GM18868 (cell line): ENCODE measurements around the gene MACROD2.

Experiments used
- ATAC-seq: cut with Tn5 transposase; IDR thresholded peaks from one replicate; pipeline ENCODE4 v1.9.1; 2021; ENCODE audit warnings: mild to moderate bottlenecking, moderate library complexity; ENCODE audit not compliant: unreplicated experiment

The MACROD2 gene

GRCh38 chr20:15061061-15061430 is 1065.7 kb downstream of the MACROD2 start:
- no peak for ATAC-seq

GRCh38 chr20:15061955-15062354 is 1066.6 kb downstream of the MACROD2 start:
- no peak for ATAC-seq

- no peak for ATAC-seq
Observed at GRCh38 chr20:15063081-15063480, 1067.8 kb downstream of the MACROD2 start.

- ATAC-seq = no peak
Observed at GRCh38 chr20:15064741-15065140, 1069.4 kb downstream of the MACROD2 start.

- ATAC-seq = no peak
Observed at GRCh38 chr20:15065794-15066193, 1070.5 kb downstream of the MACROD2 start.

DNA sequence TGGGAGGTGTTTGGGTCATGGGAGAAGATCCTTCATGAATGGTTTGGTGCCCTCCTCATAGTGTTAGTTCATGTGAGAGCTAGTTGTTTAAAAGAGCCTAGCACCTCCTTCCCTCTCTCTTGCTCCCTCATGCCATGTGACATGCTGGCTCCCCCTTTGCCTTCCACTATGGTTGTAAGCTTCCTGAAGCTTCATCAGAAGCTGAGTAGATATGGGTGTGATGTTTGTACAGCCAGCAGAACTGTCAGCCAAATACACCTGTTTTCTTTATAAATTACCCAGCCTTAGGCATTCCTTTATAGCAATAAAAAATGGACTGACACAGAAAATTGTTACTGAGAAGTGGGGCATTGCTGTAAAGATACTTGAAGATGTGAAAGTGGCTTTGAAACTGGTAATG is 1073.2 kb downstream of the MACROD2 start:
- no peak for ATAC-seq

DNA sequence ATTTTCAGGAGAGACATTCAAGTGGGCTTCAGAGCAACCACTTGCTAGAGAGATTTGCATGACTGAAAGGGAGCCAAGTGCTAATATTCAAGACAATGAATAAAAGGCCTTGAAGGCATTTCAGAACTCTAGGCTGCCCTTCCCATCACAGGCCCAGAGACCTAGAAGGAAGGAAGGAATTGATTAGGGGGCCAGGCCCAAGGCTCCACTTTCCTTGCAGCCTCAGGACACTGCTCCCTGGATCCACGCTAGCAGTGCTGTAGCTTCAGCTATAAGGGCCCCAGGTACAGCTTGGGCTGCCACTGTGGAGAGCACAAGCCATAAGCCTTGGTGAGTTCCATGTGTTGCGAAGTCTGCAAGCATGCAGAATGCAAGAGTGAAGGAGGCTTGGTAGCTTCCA is 1074.0 kb downstream of the MACROD2 start:
- no peak for ATAC-seq

DNA sequence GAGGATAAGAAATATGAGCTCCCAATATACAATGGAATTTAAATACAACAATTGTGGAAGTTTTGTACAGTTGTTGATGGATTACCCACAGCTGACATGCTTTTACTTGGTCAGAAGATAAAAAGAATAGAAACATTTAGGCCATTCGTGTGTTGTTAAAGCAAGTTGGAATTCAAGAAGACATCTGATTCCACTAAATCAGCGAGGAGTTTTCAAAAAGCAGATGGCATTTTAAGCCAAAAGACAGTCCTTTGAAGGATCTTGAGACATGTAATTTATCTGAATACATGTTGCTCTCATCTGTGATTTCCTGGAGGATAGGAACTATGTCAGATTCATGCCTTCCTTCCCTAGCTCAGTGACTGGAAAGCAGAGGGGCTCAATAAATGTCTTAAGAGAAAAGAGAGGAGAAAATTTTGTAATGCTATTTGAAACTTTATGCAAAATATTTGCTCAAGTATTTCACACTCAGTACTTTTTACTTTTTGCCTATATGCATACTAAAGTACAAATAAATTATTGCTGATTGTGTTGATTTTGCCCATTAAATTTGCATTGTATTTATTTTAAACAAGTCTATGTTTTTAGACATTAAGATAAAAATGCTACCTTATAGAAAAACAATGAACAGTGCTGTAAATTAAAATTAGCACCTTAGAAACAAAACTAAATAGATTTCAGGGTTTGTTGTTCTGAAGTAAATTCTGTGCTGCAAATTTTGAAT is 1075.9 kb downstream of the MACROD2 start:
- ATAC-seq = no peak

- no peak for ATAC-seq
Observed at GRCh38 chr20:15072316-15072715, 1077.0 kb downstream of the MACROD2 start.

DNA sequence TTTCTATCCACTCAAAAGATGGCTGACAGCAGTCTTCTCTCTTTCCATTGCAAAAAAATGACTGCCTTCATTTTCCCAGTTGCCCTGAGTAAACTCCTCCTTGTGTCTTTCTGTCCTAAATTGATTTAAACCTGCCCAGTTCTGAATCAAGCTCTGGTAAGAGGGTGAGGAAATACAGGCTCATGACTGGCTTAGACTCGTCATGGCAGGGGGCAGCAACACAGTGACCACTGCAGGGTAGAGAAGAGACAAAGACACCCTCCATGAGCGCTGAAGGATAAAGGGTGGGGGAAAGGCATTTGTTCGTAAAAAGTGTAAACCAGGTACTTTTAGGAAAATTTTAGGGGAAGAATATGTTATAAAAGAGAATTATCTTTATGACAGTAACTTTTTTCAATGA is 1080.3 kb downstream of the MACROD2 start:
- no peak for ATAC-seq

- ATAC-seq = no peak
Observed at GRCh38 chr20:15076785-15077184, 1081.5 kb downstream of the MACROD2 start.

GRCh38 chr20:15077733-15078250 is 1082.5 kb downstream of the MACROD2 start:
- ATAC-seq = no peak

GRCh38 chr20:15079594-15080340 is 1084.5 kb downstream of the MACROD2 start:
- no peak for ATAC-seq

DNA sequence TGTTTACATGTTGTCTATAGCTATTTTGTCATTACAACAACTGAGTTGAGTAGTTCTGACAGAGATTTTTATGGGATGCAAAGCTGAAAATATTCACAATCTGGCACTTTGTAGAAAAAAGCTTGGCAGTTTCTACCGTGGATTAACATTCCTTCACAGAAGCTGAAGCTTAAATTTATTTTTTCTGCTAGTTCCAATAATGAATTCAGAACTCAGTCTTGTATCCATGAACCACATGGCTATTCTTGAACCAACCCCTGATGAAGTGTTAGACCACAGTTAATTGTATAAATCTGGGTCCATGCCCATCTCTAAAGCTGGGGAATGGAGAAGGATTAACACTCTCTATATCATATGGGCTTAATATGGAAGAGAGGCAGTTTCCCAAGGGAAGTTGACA is 1085.9 kb downstream of the MACROD2 start:
- no peak for ATAC-seq

DNA sequence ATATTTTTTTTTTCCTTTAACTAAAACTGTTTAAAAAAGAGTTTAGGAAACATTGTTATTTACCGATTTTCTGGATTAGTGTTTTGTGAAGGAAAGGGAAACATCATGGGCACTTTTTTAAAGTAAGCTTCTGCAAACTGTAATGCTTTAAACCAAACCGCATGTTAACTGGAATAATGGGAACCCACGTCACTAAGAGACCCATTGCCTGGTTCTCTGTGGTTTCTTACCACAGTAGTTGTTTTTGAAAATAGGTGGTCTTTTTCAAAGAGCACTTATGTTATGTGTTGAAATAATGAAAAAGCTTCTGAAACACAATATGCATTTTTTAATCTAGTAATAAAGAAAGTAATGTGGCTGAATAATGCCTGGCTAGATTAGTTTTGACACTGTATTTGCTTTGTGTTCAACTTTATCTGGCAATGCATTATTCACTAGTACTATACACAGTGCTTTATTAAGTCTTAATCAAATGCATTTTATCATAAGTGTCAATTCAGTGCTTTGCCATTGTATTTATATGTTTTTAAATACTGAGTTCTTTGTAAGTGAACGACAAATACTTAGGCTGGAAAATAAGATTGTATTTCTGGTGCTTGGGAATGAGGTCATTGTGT is 1096.2 kb downstream of the MACROD2 start:
- no peak for ATAC-seq

GRCh38 chr20:15098351-15098750 is 1103.0 kb downstream of the MACROD2 start:
- no peak for ATAC-seq

GRCh38 chr20:15099130-15099529 is 1103.8 kb downstream of the MACROD2 start:
- no peak for ATAC-seq

- ATAC-seq = no peak
Observed at GRCh38 chr20:15100506-15101160, 1105.3 kb downstream of the MACROD2 start.

DNA sequence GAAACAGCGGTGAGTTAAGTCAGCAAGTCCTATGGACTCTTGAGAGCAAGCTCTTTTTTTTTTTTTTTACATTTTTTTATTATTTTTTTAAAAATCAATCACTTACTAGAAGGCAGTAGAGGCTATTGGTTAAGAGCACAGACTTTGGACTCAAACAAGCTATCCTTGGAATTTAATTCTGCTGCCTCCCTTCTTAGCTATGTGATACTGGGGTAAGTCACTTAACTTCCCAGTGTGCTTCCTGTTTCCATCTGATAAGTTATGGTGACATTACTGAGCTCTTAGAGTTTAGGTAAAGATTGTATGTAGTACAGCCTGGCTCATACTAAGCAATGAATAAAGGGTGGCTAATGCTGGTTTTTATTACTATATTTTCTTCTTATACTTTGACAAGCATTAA is 1112.6 kb downstream of the MACROD2 start:
- ATAC-seq = no peak

- ATAC-seq = no peak
Observed at GRCh38 chr20:15109494-15109893, 1114.2 kb downstream of the MACROD2 start.

DNA sequence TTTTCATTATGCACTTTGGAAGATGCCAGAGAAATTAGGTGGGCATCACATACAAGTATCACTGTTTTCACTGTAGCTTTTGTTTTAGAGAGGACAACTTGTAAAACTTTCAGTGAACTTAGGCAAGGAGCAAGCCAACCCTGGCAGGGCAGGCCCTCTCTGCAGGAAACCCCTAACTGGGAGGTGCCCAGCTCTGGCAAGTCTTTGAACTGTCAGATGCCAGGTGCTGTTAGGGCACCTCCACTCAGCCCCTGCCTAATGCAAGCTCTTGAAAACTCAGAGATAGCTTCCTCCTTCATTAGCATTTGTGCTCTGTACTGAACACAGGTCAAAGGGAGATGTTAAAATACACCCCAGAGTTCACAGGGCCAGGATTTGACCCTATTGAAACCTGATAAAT is 1116.3 kb downstream of the MACROD2 start:
- ATAC-seq = no peak
